GM06990 (cell line): ENCODE results near the gene KSR2.
A peak's percentile ranks its signal among the peaks of the same experiment; 100 is the strongest.

ENCODE experiments used
- DNase-seq: peaks from one replicate; pipeline ENCODE4 v3.0.0-alpha.2; 2011; ENCODE audit not compliant: insufficient read length; ENCODE audit errors: extremely low read depth
- H3K27me3 ChIP-seq: replicated peaks from 2 replicates; pipeline ENCODE4 v1.6.0; 2011; ENCODE audit warnings: low read length; ENCODE audit not compliant: control insufficient read depth, insufficient read depth
- H3K36me3 ChIP-seq: 2 replicates; pipeline ENCODE4 v1.5.1; 2011; ENCODE audit warnings: low read length; ENCODE audit not compliant: control insufficient read depth, insufficient read depth
- H3K4me3 ChIP-seq: replicated peaks from 2 replicates; pipeline ENCODE4 v1.5.1; 2011; ENCODE audit warnings: low read depth, mild to moderate bottlenecking, control low read depth, low read length
- TF ChIP-seq, protein P1 (sequence below): IDR thresholded peaks from 2 replicates; pipeline ENCODE4 v1.5.1; 2011; ENCODE audit warnings: low read length, control low read depth, mild to moderate bottlenecking, inconsistent platforms; ENCODE audit not compliant: insufficient read depth, poor library complexity, severe bottlenecking

The KSR2 gene

DNA sequence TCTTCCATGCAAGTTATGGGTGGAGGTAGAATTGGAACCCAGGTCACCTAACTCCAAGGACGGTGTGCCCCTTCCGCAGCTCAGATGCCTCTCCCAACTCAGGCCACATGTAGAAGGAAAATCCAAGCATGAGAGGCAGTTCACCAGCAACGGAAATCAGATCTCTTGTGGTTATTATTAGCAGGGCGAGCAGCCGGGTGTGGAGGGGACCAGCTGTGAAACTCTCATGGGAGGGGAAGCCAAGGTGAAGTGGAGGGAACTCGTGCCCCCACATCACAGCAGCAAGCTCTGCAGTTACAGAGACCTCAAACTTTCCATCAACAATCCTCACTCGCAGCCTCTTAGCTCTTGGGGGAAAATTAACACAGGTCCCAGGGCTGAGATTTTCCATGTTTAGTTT lies 79.7 kb downstream of the KSR2 start:
- Histone ChIP-seq H3K36me3 (no peaks in the 10 kb centered on the region), H3K4me3 (no peak overlapping the region), H3K27me3 (no peaks in the 10 kb centered on the region)
- DNase-seq, result peak; percentile 51
- TF ChIP-seq, protein P1, sequence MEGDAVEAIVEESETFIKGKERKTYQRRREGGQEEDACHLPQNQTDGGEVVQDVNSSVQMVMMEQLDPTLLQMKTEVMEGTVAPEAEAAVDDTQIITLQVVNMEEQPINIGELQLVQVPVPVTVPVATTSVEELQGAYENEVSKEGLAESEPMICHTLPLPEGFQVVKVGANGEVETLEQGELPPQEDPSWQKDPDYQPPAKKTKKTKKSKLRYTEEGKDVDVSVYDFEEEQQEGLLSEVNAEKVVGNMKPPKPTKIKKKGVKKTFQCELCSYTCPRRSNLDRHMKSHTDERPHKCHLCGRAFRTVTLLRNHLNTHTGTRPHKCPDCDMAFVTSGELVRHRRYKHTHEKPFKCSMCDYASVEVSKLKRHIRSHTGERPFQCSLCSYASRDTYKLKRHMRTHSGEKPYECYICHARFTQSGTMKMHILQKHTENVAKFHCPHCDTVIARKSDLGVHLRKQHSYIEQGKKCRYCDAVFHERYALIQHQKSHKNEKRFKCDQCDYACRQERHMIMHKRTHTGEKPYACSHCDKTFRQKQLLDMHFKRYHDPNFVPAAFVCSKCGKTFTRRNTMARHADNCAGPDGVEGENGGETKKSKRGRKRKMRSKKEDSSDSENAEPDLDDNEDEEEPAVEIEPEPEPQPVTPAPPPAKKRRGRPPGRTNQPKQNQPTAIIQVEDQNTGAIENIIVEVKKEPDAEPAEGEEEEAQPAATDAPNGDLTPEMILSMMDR, result no peak

DNA sequence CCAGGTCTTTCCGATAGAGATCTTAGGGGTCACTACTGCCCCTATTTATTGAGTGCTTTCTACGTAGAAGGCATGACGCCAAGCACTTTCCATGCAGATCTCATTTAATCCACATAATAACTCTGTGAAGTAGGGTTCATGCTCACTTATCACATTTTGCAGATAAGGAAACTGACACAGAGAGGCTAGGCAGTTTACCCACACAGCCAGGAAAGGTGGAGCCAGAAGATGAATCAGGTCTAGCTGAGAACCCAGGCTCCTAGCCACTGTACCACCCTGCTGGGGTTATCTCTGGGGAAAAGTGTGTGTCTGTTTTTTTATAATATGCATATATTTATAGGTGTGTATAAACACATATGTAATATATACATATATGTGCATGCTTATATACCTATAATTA lies 83.6 kb downstream of the KSR2 start:
- Histone ChIP-seq H3K4me3 (no peak overlapping the region), H3K27me3 (no peaks in the 10 kb centered on the region), H3K36me3 (no peaks in the 10 kb centered on the region)
- DNase-seq, result no peak
- TF ChIP-seq, protein P1, result no peak

GRCh38 chr12:117884161-117884560 lies 84.6 kb downstream of the KSR2 start:
- H3K36me3 ChIP-seq, result no peaks in the 10 kb centered on the region
- no peak for DNase-seq
- H3K27me3 ChIP-seq, result no peaks in the 10 kb centered on the region
- H3K4me3 ChIP-seq, result no peak overlapping the region
- TF ChIP-seq, protein P1, result no peak

DNA sequence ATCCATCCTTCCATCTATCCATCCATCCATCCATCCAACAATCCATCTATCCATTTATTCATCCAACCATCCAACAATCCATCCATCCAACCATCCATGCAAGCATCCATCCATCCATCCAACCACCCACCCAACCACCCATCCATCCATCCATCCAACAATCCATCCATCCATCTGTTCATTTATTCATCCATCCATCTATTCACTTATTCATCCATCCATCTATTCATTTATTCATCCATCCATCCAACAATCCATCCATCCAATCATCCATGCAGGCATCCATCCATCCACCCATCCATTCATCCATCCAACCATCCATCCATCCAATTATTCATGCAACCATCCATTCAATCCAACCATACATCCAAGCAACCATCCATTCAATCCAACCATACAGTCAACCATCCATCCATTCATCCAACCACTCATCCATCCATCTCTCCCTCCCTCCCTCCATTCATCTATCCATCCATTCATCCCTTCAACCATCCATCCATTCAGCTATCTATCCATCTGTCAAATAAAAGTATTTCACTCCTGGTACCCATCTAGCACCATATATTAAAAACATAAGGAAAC lies 86.1 kb downstream of the KSR2 start:
- no peaks in the 10 kb centered on the region for H3K27me3 ChIP-seq
- H3K36me3 ChIP-seq, result no peaks in the 10 kb centered on the region
- DNase-seq, result no peak
- TF ChIP-seq, protein P1, result no peak
- no peak overlapping the region for H3K4me3 ChIP-seq

DNA sequence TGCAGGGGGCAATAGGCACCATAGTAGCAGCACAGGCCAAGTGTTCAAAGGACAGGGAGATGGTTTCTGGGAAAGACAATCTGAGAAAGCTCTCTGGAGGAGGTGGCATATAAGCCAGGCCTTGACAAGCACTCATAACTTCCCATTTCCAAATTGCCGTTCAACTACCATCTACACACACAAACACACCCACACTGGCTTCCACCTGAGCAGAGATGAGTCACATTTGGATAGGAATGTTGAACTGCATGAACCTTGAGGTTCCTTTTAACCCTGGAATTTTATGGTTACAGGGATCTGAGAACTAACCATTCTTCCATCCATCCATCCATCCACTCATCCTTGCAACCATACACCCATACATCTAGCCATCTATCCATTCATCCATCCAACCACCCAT lies 86.6 kb downstream of the KSR2 start:
- DNase-seq, result no peak
- Histone ChIP-seq H3K27me3 (no peaks in the 10 kb centered on the region), H3K36me3 (no peaks in the 10 kb centered on the region), H3K4me3 (no peak overlapping the region)
- TF ChIP-seq, protein P1, result no peak

- no peaks in the 10 kb centered on the region for H3K36me3 ChIP-seq
- H3K27me3 ChIP-seq, result no peaks in the 10 kb centered on the region
- no peak for DNase-seq
- H3K4me3 ChIP-seq, result no peak overlapping the region
- TF ChIP-seq, protein P1, result no peak
These were observed 87.3 kb downstream of the KSR2 start for GRCh38 chr12:117881517-117881916.
